ENCODE data around the gene XRCC3.
"Not testable (repeated sequence)": the region's sequence is repeated elsewhere in the genome, so short reads cannot be mapped to it uniquely, and the experiment has no call there.

XRCC3 gene

DNA sequence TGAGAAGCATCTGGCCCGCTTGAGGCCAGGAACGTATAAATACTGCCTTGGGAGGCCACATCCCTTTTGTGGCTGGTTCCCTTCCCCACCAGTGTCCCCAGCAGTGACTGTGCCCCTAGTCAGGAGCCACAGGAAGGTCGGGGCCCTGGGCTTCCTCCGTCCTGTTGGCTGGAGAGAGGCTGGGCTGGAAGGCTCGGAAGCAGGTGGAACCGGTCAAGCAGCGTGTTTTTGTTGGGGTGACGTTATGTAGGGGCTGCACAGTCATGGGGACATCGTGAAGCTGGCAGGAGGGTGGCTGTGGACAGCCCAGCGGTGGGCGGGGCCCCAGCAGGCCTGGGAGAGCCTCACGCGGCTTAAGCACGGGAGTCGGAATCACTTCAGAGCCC, 10.1 kb downstream of the XRCC3 start:
- no peak for DNase-seq

DNA sequence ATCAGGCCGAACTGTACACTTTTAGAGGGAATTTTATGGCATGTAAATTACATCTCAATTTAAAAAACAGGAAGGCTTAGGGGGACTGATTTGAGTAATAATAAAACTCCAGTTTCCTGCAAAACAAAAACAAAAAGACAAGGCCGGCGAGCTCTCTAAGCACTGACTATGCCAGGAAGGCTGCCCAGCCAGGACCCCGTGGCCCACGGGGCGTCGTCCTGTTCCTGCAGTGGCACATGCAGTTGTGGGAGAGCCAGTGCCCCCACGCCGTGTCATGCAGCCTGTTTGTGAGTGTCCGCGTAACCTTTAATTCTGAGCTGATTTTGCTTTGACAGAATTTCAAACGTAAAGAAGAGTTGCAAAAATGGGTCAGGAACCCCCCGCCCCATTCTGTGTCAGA, 10.5 kb downstream of the XRCC3 start:
- DNase-seq = no peak

GRCh38 chr14:103703433-103704385, 11.5 kb downstream of the XRCC3 start:
- DNase-seq = no peak

GRCh38 chr14:103702497-103703432, 12.5 kb downstream of the XRCC3 start:
- no peak for DNase-seq

- no peak for DNase-seq
Observed at GRCh38 chr14:103702095-103702494, 13.2 kb downstream of the XRCC3 start.

DNA sequence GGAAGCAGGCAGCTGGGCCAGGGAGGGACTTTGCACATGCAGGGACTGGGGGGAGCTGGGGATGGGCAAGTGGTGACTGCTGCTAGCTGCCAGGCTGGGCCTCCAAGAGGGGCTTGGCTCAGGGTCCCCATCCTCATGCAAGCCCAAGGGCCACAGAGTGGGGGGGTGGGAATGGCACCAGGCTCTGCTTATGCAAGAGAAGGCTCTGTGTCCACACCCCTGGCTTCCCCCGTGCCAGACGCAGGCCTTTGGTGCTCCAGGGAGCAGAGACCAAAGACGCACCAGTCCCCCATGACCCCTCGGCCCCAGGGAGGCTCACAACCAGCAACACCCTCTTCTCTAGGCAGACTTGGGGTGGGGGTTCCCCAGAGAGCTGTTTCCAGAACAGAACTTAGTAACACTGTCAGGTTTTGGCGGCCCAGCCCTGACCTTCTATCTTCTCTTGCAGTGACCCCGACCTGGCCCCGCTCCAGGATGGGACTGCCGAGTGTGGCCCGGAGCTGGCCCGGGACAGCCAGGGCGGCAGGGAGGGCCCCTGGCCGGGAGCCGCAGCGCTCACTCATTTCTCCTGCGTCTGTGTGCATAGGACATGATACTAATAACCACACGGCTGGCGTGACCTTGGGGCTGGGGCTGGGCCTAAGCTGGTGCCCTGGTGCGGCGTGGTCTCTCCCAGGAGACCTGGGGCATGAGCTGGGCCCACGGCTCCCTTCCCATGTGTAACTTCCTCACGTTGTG, 14.3 kb downstream of the XRCC3 start:
- no peak for DNase-seq

DNA sequence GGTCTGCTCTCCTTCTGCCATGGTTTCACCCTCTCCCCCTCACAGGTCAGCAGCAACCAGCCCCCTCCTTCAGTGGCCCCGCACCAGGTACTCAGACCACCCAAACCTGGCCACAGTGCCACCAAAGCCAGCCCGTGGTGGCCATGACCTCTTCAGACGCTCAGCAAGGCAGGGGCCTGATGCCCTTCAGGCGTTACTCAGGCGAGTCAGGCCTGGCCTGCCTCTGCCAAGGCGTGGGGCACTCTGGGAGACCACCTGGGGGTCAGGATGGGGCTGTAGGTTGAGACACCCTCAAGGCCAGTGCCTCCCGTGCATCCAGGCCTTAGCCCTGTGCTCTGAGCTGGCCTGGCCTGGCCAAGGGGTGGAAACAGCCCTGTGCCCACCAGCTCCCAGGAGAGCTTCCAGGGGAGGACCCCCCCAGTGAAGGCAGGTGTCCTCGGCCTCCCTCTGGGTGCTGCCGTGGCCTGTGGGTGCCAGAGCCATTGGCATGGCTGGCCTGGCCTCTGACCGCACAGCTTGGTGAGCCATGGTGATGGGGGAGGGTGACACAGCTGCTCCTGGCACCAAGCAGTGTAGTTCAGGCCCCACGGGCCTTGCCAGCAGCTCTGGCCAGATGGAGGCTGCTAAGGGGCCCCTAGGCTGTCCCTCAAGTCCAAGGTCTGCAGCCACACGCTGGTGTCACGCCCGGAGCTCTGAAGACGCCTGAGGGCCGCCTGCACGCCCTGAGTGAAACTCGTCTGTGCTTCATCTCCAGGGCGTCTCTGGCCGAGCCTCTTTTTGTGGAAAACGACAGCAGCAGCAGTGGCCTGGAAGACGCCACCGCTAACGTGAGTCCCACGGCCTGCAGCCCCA, 15.1 kb downstream of the XRCC3 start:
- no peak for DNase-seq

GRCh38 chr14:103699261-103699661, 16.0 kb downstream of the XRCC3 start:
- no peak for DNase-seq

- no peak for DNase-seq
Observed at GRCh38 chr14:103698380-103699260, 16.6 kb downstream of the XRCC3 start.

DNA sequence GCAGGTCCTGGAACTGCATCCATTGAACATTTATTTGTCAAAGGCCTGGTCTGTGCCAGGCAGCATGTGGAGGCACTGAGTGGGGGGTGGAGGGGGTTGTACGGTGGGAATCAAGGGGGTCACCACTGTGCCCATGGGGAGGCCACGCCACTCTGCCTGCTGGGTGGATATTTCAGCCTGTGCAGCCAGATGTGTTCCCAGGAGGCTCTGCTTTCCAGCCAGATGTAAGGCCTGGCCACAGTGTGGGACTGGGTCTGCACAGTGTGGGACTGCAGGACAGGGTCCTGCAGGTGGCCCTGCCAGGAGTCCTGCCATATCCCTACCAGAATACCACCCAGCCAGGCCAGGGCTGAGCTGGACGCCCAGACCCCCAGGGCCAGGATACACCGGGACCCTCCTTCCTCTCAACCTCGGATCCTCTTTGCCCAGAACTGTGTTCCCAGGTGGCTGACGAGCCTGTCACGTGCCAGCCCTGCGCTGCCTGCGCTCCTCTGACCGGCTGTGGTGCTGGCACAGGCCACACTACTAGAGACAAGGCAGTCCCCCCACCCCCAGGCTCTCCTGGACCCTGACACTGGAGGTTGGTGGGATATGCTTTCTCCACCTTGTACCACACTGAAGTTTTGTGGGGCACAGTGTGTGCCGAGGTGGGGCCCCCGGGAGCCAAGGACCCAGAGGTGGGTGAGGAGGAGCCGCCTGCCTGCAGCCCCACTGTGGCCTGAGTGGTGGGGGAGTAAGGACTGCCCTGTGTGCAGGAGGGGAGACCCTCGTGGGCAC, 17.5 kb downstream of the XRCC3 start:
- no peak for DNase-seq

GRCh38 chr14:103697206-103697602, 18.0 kb downstream of the XRCC3 start:
- DNase-seq = no peak

DNA sequence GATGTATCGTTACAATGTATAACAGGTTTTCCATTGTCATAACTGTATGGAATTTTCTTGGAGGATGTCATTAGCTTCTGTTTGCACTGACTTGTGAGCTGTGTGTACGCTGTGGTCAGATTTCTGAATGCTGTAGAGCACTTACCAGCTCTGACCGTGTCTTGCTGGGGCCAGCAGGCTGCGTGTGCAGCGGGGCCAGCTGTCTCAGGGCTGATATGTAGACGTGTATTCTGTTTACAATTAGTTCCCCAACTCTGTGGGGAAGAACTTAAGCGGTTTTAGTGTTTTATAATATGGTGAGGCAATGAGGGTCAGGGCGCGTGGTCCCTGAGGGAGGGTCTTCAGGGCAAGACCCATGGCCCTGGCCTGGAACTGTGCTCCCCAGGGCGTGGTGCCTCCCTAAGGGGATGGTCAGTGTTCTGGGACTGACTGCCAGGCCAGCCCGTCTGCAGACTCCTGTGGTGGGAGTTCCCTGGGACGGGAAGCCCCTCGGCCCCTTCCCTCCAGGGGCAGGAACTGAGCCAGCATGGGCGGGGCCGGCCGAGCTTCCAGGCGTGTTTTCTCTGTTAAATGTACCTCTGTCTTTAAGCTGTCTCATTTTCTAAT, 18.7 kb downstream of the XRCC3 start:
- no peak for DNase-seq

DNA sequence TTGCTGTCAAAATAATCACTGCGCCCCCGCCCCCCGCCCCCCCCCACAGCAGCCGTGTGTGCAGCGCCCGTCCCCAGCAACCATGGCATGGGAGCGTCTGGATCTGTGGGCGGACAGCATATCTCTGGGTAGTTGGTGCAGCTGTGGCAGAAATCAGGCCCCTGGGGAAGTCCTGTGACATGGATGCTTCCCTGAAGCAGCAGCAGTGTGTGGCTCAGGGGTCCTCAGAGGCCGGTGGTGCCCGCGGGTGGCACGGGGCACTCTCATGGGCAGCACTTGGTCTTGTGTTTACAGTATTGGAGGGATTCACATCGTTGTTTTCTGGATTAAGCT, 19.2 kb downstream of the XRCC3 start:
- no peak for DNase-seq

DNA sequence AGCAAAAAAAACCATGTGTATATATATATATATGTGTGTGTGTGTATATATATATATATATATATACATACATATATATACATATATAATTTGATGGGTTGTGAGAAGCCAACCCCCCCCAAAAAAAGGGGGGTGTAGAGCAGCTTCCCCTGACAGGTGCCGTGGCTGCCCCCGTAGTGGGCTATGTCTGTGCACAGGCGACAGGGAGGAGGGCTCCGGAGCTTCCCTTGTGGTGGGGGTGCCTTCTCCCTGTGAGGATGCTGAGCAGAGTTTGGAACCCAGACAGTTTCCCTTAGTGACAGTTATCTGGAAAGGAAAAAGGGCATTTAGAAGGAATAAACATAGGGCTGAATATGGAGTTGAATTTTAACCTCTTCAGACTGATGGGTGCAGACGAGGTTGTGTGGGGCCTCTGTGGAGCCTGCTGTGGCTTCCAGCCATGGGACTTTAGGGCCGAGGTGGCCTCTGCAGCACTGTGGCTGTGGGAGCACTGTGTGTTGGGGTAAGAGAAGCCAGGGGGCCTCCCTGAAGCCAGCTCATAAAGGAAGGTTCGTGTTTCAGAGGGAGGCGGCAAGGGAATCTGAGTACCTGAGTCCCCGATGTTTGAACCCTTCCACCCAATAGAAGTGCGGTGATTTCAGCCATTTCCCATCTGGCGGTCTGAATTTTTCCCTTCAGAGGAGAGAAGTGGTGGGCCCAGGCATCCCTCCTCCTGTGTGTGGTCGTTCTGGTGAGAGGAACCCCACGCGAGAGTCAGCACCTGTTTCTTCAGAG, 19.8 kb downstream of the XRCC3 start:
- no peak for DNase-seq

DNA sequence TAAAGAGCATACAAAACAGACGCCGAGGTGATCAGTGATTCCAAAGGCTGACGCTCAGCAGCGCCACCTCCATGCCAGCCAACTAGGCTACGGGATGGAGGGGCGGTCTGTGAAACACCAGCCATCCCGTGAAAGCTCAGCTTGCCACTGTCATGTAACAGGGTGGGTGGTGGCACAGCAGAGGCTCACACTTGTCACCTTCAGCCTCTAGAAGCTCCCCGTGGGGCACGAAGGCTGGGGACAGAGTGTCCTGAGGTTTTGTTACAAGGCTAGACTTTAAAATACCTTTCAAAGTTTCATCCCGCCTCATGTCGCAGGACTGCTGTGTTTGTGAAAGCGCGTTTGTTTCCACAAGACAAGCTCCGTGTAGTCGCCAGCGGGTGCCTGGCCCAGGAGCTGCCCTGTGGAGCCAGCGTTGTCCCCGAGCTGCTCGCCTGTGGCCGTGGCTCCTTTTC, 20.7 kb downstream of the XRCC3 start:
- no peak for DNase-seq

- DNase-seq = no peak
Observed at GRCh38 chr14:103693515-103693914, 21.7 kb downstream of the XRCC3 start.

DNA sequence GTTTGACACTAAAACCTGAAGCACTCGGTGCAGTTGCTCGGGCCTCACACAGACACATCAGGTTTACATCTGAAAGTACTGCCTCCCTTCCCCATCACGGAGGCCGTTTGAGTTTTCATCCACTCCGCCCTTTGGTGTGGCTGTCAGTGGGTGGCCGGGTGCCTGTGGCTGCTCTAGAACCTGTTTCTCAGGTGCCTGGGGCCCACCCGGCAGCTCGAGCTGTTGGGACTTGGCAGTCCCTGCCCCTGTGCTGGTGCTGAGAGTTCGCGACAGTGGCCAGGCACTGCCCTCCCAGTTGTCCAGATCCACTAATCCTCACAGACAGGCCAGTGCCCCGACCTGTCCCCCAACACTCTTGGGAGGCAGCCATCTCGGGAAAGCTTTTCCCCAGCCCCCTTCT, 22.4 kb downstream of the XRCC3 start:
- DNase-seq = no peak

DNA sequence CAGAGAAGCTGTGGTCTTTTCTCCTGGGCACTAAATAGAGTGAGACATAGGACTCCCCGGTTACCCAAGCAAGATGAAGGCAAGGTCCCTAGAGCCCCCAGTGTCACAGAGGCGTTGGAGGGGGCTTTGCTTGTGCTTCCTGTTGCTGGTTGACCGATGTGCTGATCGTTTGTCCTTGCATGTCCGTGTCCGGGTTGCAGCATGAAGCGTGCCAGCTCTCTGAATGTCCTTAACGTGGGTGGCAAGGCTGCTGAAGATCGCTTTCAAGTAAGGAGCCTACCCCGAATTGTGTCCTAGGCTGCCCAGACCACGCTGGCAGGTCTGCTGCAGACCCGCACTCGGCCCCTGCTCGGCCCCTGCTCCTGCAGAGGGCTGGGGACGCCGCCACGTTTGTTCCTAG, 23.1 kb downstream of the XRCC3 start:
- DNase-seq = no peak

DNA sequence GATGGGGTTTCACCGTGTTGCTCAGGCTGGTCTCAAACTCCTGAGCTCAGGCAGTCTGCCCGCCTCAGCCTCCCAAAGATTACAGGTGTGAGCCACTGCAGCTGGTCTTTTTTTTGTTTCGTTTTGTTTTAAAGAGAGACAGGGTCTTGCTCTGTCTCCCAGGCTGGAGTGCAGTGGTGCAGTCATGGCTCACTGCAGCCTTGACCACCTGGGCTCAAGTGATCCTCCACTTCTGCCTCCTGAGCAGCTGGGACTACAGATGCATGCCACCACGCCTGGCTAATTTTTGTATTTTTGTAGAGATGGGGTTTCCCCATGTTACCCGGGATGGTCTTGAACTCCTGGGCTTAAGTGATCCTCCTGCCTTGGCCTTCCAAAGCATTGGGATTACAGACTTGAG, 23.6 kb downstream of the XRCC3 start:
- DNase-seq = not testable (repeated sequence)
